Activated naive CD4-positive, alpha-beta T cell treated with anti-CD3 and anti-CD28 coated beads for 36 hours (primary cell): ENCODE measurements around the gene S100B. TPM values are rescaled to one million over a fixed set of nuclear protein-coding genes. Genes with fewer than 3 reads are reported as not detected.
"Not testable (repeated sequence)": the region's sequence is repeated elsewhere in the genome, so short reads cannot be mapped to it uniquely, and the experiment has no call there.

Experiments used
- CTCF ChIA-PET: fragments of 350-600 bp; sonication (Branson Sonifier 250); formaldehyde crosslinking; loops from one replicate; lab custom pipeline; 2021; ENCODE audit warnings: antibody characterized with exemption; lab: Charles Lee
- DNase-seq: peaks from one replicate; pipeline ENCODE4 v3.0.0-alpha.2; 2020
- H3K27ac Mint-ChIP-seq: one replicate; pipeline ENCODE4 v1.8.0; 2021; ENCODE audit warnings: mild to moderate bottlenecking, mixed read lengths
- H3K27me3 Mint-ChIP-seq: one replicate; pipeline ENCODE4 v1.8.0; 2021; ENCODE audit warnings: low read depth, mixed read lengths
- H3K36me3 Mint-ChIP-seq: one replicate; pipeline ENCODE4 v1.8.0; 2021; ENCODE audit warnings: low read depth, mixed read lengths
- H3K4me1 Mint-ChIP-seq: one replicate; pipeline ENCODE4 v1.8.0; 2021; ENCODE audit warnings: low read depth, mixed read lengths
- H3K4me3 Mint-ChIP-seq: one replicate; pipeline ENCODE4 v1.8.0; 2021; ENCODE audit warnings: mild to moderate bottlenecking, moderate library complexity, mixed read lengths
- H3K9me3 Mint-ChIP-seq: one replicate; pipeline ENCODE4 v1.8.0; 2021; ENCODE audit warnings: mixed read lengths
- intact Hi-C: fragments of 100-400 bp; cut with micrococcal nuclease; formaldehyde crosslinking; loops from one replicate; pipeline ENCODE4 v1.15.1; 2023
- total RNA-seq, 2 experiments: library from RNA; stranded (reverse); gene quantifications; one replicate each; pipeline ENCODE4 v1.2.3, GENCODE V29; 2021

The S100B gene
- total RNA-seq, 2 experiments from 2014 or later, result 0.24 TPM; not detected in 1

- Mint-ChIP-seq H3K27ac (peak overlapping the region; percentile 80), H3K36me3 (peaks cover 19% of the 10 kb centered on the region), H3K4me1 (peaks cover 73% of the 10 kb centered on the region), H3K9me3 (no peaks in the 10 kb centered on the region), H3K27me3 (no peaks in the 10 kb centered on the region), H3K4me3 (peak overlapping the region; percentile 58)
- DNase-seq, result no peak
- CTCF ChIA-PET, result interaction anchor here (1.1 to 1.7 kb wide), 4 partner anchors 16 to 495 kb away, joined by 3 to 4 read pairs (median 4); no protein-coding TSS in a partner anchor
- intact Hi-C loops, result no loop called here
Measured at GRCh38 chr21:46637952-46638746, 33.3 kb upstream of the S100B start.

GRCh38 chr21:46636550-46637285 lies 31.8 kb upstream of the S100B start:
- CTCF ChIA-PET, result interaction anchor here (0.6 to 1.7 kb wide), 7 partner anchors 15 to 494 kb away, joined by 3 to 4 read pairs (median 3); no protein-coding TSS in a partner anchor
- intact Hi-C loops, result no loop called here
- peak; percentile 43 for DNase-seq

GRCh38 chr21:46636181-46636512 lies 31.3 kb upstream of the S100B start:
- no peaks in the 10 kb centered on the region for H3K9me3 Mint-ChIP-seq

More at GRCh38 chr21:46636550-46637285, 31.8 kb upstream of the S100B start:
- no peaks in the 10 kb centered on the region for H3K27me3 Mint-ChIP-seq
- peak overlapping the region; percentile 93 for H3K27ac Mint-ChIP-seq
- H3K9me3 Mint-ChIP-seq, result no peaks in the 10 kb centered on the region
- peaks cover 77% of the 10 kb centered on the region for H3K4me1 Mint-ChIP-seq
- peak overlapping the region; percentile 86 for H3K4me3 Mint-ChIP-seq
- peaks cover 16% of the 10 kb centered on the region for H3K36me3 Mint-ChIP-seq

GRCh38 chr21:46635324-46636180 lies 30.7 kb upstream of the S100B start, which contains the start of gene PRMT2:
Gene PRMT2 (plus strand): TSS chr21:46635674. CDS start chr21:46636952, 1,278 bp downstream.
- peak within 1 kb of the TSS; percentile 93 for H3K27ac Mint-ChIP-seq
- peak; percentile 97 for DNase-seq
- H3K4me3 Mint-ChIP-seq, result peak within 1 kb of the TSS; percentile 86
- intact Hi-C loops, result loop anchor here (1.0 kb wide), 4 partner anchors 30 to 311 kb away; partner anchors contain the start of genes DIP2A, PCNT and S100B
- H3K36me3 Mint-ChIP-seq, result peaks cover 10% of the 10 kb centered on the region
- H3K9me3 Mint-ChIP-seq, result no peaks in the 10 kb centered on the region
- CTCF ChIA-PET, result interaction anchor here (1.0 to 1.3 kb wide), 2 partner anchors 76 to 77 kb away, joined by 3 read pairs; no protein-coding TSS in a partner anchor
- H3K4me1 Mint-ChIP-seq, result peaks cover 68% of the 10 kb centered on the region
- H3K27me3 Mint-ChIP-seq, result no peaks in the 10 kb centered on the region

More at GRCh38 chr21:46636181-46636512, 31.3 kb upstream of the S100B start:
- Mint-ChIP-seq H3K4me3 (peak overlapping the region; percentile 86), H3K36me3 (peaks cover 14% of the 10 kb centered on the region), H3K27ac (peak overlapping the region; percentile 93), H3K27me3 (no peaks in the 10 kb centered on the region), H3K4me1 (peaks cover 72% of the 10 kb centered on the region)
- intact Hi-C loops, result no loop called here
- CTCF ChIA-PET, result interaction anchor here (1.0 to 1.3 kb wide), 2 partner anchors 77 kb away, joined by 3 read pairs; no protein-coding TSS in a partner anchor
- no peak for DNase-seq

- H3K27ac Mint-ChIP-seq, result peak overlapping the region; percentile 93
- peaks cover 9% of the 10 kb centered on the region for H3K36me3 Mint-ChIP-seq
- DNase-seq, result peak; percentile 79
Measured at GRCh38 chr21:46634966-46635323, 30.1 kb upstream of the S100B start.

GRCh38 chr21:46634427-46634826 lies 29.5 kb upstream of the S100B start:
- CTCF ChIA-PET, result interaction anchor here (0.6 kb wide), 1 partner anchor 97 kb away, joined by 3 read pairs; no protein-coding TSS in a partner anchor
- Mint-ChIP-seq H3K9me3 (no peaks in the 10 kb centered on the region), H3K36me3 (peaks cover 6% of the 10 kb centered on the region), H3K4me1 (peaks cover 62% of the 10 kb centered on the region), H3K27me3 (no peaks in the 10 kb centered on the region), H3K27ac (peak overlapping the region; percentile 93), H3K4me3 (peak overlapping the region; percentile 86)
- intact Hi-C loops, result no loop called here
- peak; percentile 58 for DNase-seq

More at GRCh38 chr21:46634966-46635323, 30.1 kb upstream of the S100B start:
- intact Hi-C loops, result loop anchor here (1.0 kb wide), 4 partner anchors 30 to 311 kb away; partner anchors contain the start of genes DIP2A, PCNT and S100B
- Mint-ChIP-seq H3K4me1 (peaks cover 67% of the 10 kb centered on the region), H3K9me3 (no peaks in the 10 kb centered on the region), H3K27me3 (no peaks in the 10 kb centered on the region), H3K4me3 (peak overlapping the region; percentile 86)
- CTCF ChIA-PET, result interaction anchor here (0.6 kb wide), 1 partner anchor 98 kb away, joined by 3 read pairs; no protein-coding TSS in a partner anchor

GRCh38 chr21:46633566-46633965 lies 28.7 kb upstream of the S100B start:
- H3K27ac Mint-ChIP-seq, result peak overlapping the region; percentile 93
- H3K27me3 Mint-ChIP-seq, result no peaks in the 10 kb centered on the region
- peaks cover 56% of the 10 kb centered on the region for H3K4me1 Mint-ChIP-seq
- H3K4me3 Mint-ChIP-seq, result peak overlapping the region; percentile 86
- H3K9me3 Mint-ChIP-seq, result no peaks in the 10 kb centered on the region
- no peak for DNase-seq
- H3K36me3 Mint-ChIP-seq, result peaks cover 6% of the 10 kb centered on the region
- CTCF ChIA-PET, result interaction anchor here (1.1 kb wide), 2 partner anchors 73 to 102 kb away, joined by 3 read pairs; no protein-coding TSS in a partner anchor
- intact Hi-C loops, result loop anchor here (1.0 kb wide), 1 partner anchor 11 kb away; no protein-coding TSS in a partner anchor

GRCh38 chr21:46630915-46631314 lies 26.0 kb upstream of the S100B start:
- CTCF ChIA-PET, H3K36me3 Mint-ChIP-seq, intact Hi-C loops, H3K27me3 Mint-ChIP-seq, H3K4me3 Mint-ChIP-seq, H3K27ac Mint-ChIP-seq, H3K9me3 Mint-ChIP-seq, DNase-seq: not testable (repeated sequence)
- H3K4me1 Mint-ChIP-seq, result peaks cover 58% of the 10 kb centered on the region

- Mint-ChIP-seq H3K27me3 (no peaks in the 10 kb centered on the region), H3K36me3 (peaks cover 10% of the 10 kb centered on the region), H3K4me1 (peaks cover 53% of the 10 kb centered on the region), H3K27ac (no peak overlapping the region), H3K4me3 (no peak overlapping the region), H3K9me3 (peaks cover 13% of the 10 kb centered on the region)
- intact Hi-C loops, result no loop called here
- DNase-seq, result no peak
- CTCF ChIA-PET, result no interaction called here
Measured at GRCh38 chr21:46628868-46629267, 24.0 kb upstream of the S100B start.

- Mint-ChIP-seq H3K4me1 (peaks cover 49% of the 10 kb centered on the region), H3K9me3 (peaks cover 13% of the 10 kb centered on the region), H3K36me3 (peaks cover 10% of the 10 kb centered on the region), H3K27me3 (no peaks in the 10 kb centered on the region), H3K27ac (no peak overlapping the region), H3K4me3 (no peak overlapping the region)
- intact Hi-C loops, result no loop called here
- no peak for DNase-seq
- CTCF ChIA-PET, result interaction anchor here (0.6 to 1.3 kb wide), 2 partner anchors 12 to 71 kb away, joined by 3 to 4 read pairs; no protein-coding TSS in a partner anchor
Measured at GRCh38 chr21:46627726-46628125, 22.8 kb upstream of the S100B start.

GRCh38 chr21:46626975-46627501 lies 22.2 kb upstream of the S100B start:
- CTCF ChIA-PET, result interaction anchor here (1.3 kb wide), 1 partner anchor 13 kb away, joined by 4 read pairs; no protein-coding TSS in a partner anchor
- no peak for DNase-seq
- Mint-ChIP-seq H3K4me1 (peaks cover 51% of the 10 kb centered on the region), H3K9me3 (peaks cover 13% of the 10 kb centered on the region), H3K4me3 (peak overlapping the region; percentile 28), H3K27me3 (no peaks in the 10 kb centered on the region), H3K27ac (peak overlapping the region; percentile 82), H3K36me3 (peaks cover 10% of the 10 kb centered on the region)
- intact Hi-C loops, result no loop called here
